HG03575 (cell line): ENCODE measurements around the gene MPZL1.
A peak's percentile ranks its signal among the peaks of the same experiment; 100 is the strongest.

Experiments used
- ATAC-seq: cut with Tn5 transposase; IDR thresholded peaks from one replicate; pipeline ENCODE4 v1.9.1; 2021; ENCODE audit not compliant: unreplicated experiment, insufficient number of reproducible peaks, low FRiP score; ENCODE audit errors: extremely low read depth

The MPZL1 gene

DNA sequence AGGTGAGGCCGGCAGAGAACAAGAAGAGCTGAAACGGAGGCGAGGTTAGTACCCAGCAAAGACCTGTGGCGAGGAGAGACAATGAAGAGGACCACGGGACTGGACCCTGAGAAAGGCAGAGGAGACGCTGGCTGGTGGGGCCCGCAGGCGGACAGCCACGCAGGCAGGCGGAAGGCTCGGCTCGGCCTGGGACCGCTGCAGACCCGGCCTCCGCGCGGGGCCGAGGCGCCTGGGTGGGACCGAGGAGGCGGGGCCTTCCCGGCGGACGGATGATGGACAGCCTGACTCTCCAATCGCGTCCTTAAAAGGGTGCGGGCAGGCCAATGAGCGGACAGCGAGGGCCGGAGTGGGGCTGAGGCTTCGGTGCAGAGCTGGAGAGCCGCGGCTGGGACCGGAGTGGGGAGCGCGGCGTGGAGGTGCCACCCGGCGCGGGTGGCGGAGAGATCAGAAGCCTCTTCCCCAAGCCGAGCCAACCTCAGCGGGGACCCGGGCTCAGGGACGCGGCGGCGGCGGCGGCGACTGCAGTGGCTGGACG is at the start of gene MPZL1:
MPZL1 (plus strand) TSS at position 366 of the 535 bp plus-strand sequence. CDS start 170 bp downstream, outside the sequence.
- ATAC-seq, result peak; percentile 62

DNA sequence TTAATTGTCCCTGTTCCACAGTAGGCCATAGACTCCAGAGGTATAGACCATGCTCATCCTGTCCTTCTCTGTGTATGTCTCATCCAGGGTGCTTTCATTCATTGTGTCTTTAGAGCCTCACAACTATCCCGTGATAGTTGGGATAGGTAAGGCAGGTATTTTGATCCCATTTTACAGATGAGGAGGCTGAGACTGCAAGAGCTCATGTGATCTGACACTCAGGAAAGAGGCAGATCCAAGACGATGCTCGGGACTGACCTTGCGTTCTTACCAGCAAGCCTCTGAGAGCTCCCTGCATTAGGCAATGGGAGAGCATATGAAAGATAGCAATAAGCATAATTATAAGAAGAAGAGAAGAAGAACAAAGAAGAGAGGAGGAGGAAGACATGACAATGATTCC is 49.0 kb upstream of the MPZL1 start:
- no peak for ATAC-seq

DNA sequence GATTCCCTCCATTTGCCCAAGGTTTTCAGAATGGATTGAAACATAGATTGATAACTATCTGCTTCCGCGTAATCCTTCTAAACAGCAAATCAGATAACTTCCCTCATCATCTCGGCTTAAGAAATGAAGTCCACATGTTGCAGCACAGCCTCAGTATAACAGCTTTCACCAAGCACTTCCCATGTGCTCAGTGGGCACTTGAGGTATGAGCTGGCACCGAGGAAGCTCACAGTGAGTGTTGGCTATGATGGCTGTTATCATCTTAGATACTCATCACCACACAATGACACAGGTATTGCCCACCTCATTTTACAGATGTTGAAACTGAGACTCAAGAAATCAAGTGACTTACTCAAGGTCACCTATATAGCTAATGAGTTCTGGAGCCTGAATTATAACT is 48.5 kb upstream of the MPZL1 start:
- ATAC-seq, result no peak

DNA sequence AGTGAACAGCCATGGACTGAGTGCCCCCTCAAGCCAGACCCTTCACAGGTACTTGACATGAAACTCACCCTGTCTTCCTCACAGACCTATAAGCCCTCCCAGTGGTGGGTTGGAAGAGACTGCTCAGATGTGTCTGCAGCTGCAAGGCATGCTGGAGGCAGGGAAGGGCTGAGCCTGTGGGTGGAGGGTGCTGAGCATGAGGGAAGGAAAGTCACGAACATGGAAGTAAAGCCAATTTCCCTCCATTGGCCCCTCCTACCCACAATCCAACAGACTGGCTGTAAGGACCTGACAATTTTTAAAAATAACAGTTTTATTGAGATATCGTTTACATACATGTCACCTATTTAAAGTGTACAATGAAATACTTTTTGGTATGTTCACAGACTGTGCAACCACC is 47.6 kb upstream of the MPZL1 start:
- ATAC-seq, result no peak

DNA sequence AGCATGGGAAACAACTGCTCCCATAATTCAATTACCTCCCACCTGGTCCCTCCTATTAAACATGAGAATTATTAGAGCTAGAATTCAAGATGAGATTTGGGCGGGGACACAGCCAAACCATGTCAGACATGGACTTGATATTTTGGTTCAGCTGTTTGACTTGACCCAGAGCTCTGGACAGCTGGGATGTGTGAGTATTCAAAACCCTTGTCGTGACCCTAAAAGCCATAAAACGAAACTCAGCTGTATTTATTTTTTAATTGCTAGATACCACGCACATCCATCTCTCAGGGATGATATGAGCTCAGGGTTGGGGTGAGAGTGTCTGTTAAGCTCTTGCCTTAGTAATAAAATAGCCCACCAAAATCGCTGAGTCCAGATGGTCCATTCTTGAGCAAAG is 46.3 kb upstream of the MPZL1 start:
- no peak for ATAC-seq

DNA sequence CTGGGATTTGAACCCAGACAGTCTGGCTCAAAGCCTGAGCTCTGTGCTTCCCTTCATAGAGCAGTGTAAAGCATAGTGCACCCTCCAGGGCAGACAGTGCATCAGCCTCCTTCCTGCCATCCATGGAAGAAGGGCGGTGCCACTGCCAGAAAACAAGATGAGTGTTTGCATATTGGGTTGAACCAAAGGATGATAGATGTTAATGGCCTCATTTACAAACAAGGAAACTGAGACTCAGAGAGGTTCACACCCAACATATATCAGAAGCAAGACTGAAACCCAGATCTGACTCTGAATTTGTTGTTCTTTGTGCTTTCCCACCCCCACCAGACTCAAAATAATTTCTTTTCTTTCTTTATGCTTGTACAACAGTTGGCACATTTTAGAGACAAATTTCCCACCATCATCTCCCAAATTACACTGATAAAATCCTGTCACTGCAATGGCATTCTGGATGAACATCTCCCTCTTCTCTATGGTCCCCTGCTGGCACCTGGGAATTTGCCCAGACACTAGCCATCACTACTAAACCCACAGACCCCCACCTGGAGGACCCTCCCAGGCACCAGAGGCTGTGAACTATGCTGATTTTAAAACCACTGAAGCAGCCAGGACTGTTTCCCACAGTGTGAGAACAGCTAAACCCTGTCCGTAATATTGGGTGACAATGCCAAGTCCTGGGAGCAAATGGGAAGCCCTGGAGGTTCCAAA is 45.4 kb upstream of the MPZL1 start:
- ATAC-seq, result no peak

DNA sequence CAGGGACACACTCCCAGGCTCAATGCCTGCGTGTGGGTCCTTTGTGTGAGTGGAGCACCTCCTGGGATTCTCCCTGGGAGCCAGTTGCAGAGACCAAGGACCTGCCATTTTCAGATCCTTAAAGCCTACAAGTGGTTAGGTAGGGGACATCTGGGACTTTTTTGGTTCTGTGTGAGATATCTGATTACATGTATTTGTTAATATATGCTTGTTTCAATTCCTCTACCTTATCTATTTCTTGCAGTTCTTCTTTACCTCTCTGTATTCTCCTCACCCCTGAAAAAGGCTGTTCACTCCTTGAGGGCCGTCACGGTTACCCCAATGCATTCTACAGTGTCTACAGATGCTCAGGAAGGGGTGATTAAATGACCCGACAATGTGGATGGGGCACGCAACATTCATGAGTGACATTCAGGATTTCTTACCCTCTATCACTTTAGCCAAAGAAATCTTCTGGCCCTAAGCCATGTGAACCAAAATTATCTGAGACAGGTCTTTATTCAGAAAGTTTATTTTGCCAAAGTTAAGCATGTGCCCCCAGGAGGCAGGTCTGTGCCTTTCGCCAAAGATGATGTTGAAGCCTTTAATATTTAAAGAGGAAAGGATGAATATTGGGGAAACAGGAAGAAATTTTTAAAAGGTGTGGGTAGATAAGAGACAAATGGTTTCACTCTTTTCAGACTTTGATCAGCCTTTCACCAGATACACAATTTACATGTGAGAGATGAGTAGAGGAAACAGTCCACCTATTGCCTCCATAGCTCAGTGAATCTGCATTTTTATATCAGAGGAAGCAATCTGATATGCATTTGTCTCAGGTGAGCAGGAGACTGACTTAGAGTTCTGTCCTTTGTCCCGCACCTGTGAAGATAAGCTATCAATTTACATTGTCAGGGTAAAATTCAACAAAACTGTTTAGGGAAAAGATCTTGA is 44.6 kb upstream of the MPZL1 start:
- no peak for ATAC-seq

DNA sequence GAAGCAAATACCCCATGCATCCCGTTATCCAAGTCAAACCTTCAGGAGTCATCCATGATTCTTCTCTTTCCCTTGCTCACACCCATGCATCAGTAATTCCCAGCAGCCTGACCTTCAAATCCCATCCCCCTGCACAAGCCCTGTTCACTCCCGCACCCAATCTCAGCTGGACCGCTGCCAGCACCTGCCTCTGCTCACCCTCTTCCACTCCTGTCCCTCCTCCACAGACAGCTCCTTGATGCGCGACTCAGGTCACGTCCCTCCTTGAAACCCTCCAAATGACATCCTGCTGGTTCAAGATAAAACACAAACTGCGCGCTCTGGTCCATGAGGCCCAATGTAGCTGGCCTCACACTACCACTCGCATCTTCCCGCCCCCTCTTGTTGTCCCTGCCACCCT is 43.4 kb upstream of the MPZL1 start:
- no peak for ATAC-seq

DNA sequence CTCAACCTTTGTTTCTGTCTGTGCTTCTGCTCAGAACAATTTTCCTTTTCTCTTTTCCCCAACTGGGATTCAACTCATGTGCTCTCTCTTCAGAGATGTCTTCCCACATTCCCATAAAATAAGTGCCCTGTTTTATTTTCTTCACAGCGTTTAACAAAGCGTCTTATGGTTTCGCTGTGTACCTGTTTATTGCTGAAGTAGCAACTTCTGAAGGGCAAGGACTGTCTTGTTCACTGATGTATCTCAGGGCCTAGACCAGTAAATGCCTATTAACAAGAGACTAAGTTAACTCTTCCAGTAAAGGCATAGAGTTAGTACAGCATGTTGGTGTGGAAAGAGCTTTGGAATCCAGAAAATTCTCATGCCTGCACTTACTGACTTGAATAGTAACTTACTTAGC is 42.9 kb upstream of the MPZL1 start:
- ATAC-seq, result no peak

DNA sequence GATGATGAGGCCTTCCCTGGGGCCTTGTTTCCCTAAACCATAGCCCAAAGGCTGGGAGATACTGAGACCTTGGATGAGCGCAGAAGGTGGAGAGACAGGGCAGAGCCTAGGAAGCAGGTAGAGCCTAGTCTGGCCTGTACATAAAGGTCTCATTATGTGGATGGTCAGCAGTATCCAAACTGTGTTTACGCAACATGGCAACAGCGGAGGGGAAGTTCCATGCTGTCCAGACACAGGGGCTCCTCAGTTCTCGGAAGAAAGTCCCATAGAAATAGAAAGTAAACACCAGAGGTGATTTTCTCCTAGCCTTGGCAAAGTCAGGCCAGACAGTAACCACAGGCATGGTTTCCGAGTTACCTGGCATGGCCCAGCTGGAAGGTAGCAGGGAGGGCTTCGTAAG is 42.1 kb upstream of the MPZL1 start:
- no peak for ATAC-seq

DNA sequence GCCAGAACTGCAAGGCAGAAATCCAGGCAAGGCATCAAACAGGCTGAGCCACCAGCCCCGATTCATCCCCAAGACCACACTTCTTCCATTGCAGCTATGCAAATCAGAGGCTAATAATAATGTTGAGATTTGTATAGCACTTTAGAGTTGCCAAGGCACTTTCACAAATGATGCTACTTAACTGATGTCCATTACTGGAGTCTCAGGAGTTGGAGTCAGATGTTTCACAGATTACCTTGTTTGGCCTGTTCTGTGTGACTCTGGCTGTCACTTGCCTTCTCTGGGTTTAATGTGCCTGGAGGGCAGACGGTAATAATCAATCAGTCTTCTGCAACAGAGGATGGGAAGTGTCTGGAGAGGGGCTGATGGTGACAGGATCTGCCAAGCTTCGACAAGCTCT is 40.8 kb upstream of the MPZL1 start:
- no peak for ATAC-seq

DNA sequence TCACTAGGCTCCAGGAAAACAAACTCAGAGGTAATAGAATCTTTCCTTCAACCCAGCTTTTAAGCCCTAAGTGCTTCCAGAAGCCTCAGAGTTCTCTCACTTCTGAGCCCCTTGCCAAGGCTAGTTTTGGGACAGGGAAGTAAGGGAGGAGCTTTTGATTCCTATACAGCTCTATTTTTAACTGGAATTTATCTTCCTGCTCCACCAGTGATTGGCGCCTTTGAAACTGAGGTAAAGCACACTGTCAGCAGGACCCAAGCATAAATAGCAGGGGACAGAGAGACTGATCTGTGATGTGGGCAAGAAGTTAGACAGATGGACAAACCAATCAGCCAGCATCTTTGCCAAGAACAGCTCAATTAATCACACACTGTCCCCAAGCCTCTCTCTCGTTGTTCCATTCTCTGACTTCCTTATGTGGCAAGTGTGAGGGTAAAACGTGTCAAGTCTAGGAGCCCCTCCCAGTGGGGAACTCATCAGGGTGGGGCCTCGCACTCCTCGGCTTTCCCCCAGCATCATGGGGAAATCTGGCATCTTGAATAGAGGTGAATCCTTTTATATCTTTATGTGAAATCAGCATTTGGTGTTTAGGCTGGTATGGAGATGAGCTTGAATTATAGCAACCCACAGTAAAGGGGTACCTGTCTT is 40.2 kb upstream of the MPZL1 start:
- ATAC-seq, result no peak

DNA sequence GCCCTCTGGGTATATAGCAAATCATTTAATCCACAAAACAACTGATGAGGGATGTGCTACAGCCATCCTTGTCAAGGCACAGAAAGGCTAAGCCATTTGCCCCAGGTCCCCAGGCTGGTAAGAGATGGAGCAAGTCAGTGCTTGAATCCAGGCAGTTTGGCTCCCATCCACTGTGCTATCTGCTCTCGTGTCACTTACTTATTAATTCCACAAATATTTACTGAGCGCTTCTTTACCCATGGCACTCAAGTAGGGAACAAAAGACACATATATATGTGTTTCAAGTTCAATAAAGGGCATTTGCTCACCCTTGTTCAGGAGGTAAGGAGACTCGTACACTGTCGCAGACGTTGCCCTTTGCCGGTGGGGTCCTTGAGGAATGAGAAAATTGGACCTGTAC is 38.6 kb upstream of the MPZL1 start:
- ATAC-seq, result no peak

DNA sequence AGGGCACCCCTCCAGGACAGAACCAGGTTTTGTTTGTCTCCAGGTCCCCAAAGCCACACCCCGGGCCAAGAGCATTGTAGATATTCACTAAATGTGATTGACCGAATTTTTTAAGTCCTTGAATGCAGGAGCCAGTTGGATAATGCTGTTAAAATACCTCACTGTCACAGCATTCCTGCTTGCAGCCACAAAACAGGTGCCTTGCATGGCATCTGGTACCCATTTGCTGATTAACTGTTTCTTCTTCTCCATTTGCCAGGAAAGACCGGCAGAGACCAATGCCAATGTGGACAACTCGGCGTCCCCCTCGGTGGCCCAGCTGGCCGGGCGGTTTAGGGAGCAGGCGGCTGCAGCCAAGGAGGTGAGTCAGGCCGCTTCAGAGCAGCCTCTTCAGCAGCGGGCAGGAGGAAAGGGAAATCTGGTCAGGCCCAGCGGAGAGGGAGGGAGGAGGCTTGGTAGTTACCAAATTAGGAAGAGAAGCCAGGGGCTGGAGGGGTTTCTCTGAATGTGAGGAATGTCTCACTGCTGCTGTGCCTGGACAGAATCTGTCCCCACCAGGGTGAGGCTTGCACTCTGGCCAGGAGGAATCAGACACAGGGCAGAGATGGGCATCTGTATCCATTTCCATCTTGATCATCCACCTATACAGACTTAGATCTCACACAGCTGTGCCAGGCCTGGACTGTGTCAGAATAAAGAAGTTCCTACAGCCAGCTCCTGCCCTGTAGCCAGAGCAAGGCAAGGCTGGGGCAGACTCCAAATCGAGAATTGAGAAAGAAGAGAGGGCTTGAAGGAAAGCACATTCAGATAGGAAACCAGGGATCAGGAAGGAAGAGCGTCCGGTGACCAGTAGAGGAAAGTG is 37.9 kb upstream of the MPZL1 start:
- no peak for ATAC-seq

DNA sequence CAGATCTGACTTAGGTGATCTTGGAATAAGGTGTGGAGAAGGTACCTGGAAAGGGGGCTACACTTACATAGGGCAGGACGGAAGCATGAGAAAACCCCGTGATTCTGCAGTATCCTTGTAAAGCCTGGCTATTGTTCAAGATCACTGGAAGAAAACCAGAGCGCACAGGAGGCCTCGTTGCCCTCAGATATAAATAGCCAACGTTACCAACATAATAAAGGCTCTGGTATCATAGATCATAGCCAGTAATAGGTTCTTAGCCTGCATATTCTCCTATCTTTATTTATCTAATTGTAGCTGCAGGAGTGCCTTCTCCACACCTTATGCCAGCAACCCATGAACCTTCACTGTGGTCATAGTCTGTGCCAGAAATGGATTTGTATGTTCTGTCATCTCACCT is 35.9 kb upstream of the MPZL1 start:
- no peak for ATAC-seq

DNA sequence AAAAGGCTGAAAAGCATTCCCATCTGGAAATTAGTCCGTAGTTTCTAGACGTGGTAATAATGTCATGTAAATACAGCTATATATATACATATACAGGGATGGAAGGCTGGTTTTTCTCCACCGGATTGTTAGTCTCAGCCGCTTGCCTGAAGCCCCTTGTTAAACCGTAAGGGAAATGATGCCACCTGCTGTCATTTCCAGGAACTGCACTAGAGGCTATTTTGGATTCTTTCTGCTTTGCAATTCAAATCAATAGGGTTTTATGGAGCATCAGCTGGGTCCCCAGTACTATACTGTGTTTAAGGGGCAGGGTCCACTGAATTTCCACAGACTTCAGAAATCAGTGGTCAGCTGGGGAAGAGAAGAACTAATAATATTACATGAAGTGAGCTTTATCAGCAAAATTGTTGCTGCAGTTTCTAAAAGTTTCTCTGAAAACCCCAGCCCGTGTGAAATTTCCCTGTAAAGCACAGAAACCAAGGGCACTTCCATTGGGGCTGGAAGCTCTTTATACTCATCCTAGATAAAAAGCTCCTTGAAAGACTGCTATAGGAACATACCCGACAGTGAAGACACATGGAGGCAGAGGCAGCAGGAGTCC is 33.8 kb upstream of the MPZL1 start:
- no peak for ATAC-seq

DNA sequence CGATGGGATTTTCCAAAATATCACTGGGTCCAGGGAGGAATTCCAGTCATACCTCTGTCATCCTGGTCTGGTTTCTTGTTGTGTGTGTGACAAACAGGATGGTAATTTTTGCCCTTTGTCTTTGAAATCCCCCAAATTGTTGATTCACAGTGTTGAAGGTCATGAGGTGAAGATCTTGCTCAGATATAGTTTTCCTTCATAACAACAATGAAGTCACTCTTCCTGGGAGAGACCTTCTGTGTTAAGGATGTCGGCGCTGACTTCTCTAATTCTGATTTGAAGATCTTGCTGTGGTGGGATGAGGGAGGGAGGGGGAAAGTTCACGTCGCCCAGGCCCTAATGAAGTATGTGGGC is 32.2 kb upstream of the MPZL1 start:
- ATAC-seq, result no peak

DNA sequence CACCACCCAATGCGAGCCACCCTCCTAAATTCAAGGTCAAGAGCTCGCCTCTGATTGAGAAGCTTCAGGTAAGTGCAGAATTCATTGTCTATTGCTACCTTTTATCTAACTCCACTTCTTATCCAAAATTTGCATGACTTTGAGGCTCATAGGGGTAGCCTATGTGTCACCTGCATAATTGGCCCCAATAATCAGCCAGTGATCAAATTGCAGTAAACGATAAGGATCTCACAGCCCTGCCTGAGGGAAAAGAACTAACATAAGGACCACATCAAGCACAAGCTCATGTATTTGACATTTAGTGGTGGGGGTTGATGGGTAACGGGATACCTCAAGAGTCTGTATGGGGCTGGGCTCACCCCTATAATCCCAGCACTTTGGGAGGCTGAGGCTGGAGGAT is 31.7 kb upstream of the MPZL1 start:
- ATAC-seq, result no peak
